ENCODE measurements around the gene PTPRN2.

PTPRN2 gene

GRCh38 chr7:157874208-157874816 lies 713.3 kb downstream of the PTPRN2 start:
- DNase-seq: no peak
- in situ Hi-C loops (cut with HindIII; ENCODE audit: low pct_ligation_motif_present, low pct_unique_long_range_greater_than_20kb, low sequenced_read_pairs): no loop called here

DNA sequence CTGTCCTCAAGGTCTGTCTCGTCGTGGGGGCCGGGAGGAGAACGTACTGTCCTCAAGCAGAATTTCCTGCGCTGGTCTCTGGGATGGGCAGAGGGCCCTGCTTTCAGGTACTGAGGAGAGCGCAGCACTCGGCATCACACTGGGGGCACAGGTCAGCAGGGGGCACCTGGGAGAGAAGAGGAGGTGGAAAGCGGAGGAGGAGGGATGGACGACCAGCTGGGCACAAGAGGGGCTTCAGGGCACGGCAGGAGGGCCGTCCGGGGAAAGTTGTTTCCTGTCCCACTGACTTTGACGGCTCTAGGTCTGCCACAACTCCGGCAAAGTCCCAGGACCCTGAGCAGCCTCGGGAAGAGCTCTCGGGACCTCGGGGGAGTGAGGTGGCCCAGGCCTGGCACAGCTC lies 714.0 kb downstream of the PTPRN2 start:
- in situ Hi-C loops (cut with HindIII; ENCODE audit: low pct_ligation_motif_present, low pct_unique_long_range_greater_than_20kb, low sequenced_read_pairs): no loop called here
- no peak for DNase-seq

DNA sequence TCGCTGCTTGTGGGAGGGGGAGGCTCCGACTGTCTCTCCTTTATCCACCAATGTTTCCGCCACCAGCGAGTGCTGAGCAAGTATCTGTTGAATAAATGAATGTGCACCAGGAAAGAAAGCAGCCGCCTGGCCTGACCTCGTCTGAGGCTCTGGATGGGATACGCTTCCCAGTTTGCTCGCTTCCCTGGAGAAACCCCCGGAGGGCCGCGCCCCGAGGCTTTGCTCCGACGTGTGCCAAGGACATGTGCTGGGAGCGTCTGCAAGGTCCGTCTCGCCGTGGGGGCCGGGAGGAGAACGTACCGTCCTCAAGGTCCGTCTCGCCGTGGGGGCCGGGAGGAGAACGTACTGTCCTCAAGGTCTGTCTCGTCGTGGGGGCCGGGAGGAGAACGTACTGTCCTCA lies 714.4 kb downstream of the PTPRN2 start:
- in situ Hi-C loops (cut with HindIII; ENCODE audit: low pct_ligation_motif_present, low pct_unique_long_range_greater_than_20kb, low sequenced_read_pairs): no loop called here
- no peak for DNase-seq

DNA sequence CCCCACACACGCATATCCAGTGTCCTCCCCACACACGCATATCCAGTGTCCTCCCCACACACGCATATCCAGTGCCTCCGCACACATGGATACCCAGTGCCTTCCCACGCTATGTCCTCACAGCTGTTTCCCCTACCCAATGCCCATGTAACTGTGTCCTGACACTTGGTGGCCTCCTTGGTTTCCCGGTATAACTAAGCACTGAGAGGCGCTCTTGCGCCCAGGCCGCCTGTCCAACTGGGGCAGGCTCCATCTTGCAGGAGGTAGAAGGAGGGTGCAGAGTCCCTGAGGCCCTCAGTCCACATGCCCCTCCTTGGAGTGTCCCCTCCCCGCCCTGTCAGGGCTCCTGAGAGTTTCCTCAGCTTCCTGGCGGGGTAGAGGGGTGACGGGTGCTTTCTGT lies 715.2 kb downstream of the PTPRN2 start:
- DNase-seq: no peak
- in situ Hi-C loops (cut with HindIII; ENCODE audit: low pct_ligation_motif_present, low pct_unique_long_range_greater_than_20kb, low sequenced_read_pairs): no loop called here

- DNase-seq: no peak
- in situ Hi-C loops (cut with HindIII; ENCODE audit: low pct_ligation_motif_present, low pct_unique_long_range_greater_than_20kb, low sequenced_read_pairs): no loop called here
These were observed 715.9 kb downstream of the PTPRN2 start for GRCh38 chr7:157871681-157872080.

DNA sequence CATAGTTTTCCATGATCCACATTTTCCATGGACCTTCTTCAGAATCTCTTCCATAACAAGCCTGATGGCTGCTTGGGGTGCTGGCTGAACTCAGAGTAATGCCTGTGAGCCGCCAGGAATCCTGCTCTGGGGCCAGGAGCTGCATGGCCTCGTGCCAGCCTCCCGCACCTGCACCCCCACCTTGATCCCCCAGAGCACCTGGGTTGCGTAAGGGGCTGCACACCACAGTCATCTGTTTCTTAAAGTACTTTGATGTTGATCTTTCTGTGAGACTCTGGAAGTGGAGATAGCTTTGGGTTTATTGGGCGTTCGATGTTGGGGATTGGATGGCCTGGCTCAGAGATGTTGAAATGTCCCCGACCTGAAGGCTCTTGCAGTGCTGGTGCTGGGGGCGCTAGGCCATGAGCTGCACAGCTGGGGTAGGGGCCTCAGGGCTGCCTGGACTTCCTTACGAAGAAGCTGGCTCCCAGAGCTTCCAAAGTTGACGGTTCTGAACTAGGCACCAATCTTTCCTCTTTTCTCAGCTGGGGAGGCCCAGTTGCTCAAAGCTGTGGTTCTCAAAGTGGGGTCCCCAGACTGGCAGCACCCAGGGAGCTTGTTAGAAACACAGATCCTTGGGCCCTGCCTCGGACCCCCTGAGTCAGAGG lies 716.9 kb downstream of the PTPRN2 start:
- in situ Hi-C loops (cut with HindIII; ENCODE audit: low pct_ligation_motif_present, low pct_unique_long_range_greater_than_20kb, low sequenced_read_pairs): no loop called here
- no peak for DNase-seq

DNA sequence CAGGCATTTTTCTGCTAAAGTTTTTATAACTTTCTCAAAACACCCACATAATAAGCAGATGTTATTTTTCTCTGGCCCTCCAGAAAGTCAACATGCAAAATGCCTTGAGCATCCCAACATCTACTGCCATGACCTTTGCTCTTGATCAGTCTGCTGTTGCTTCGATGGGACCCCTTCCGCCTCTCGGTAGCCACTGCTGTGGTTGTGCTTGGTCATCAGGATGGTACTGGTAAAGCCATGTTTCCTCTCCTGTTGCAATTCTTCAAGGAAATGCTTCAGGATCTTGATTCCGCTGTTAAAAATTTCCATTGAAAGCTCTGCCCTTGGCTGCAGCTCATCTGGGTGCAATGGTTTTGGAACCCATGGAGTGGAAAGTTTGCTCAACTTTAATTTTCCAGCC lies 717.8 kb downstream of the PTPRN2 start:
- in situ Hi-C loops (cut with HindIII; ENCODE audit: low pct_ligation_motif_present, low pct_unique_long_range_greater_than_20kb, low sequenced_read_pairs): no loop called here
- no peak for DNase-seq

GRCh38 chr7:157867685-157868305 lies 719.8 kb downstream of the PTPRN2 start:
- DNase-seq: no peak
- in situ Hi-C loops (cut with HindIII; ENCODE audit: low pct_ligation_motif_present, low pct_unique_long_range_greater_than_20kb, low sequenced_read_pairs): no loop called here

GRCh38 chr7:157866336-157866924 lies 721.2 kb downstream of the PTPRN2 start:
- no peak for DNase-seq
- in situ Hi-C loops (cut with HindIII; ENCODE audit: low pct_ligation_motif_present, low pct_unique_long_range_greater_than_20kb, low sequenced_read_pairs): no loop called here

DNA sequence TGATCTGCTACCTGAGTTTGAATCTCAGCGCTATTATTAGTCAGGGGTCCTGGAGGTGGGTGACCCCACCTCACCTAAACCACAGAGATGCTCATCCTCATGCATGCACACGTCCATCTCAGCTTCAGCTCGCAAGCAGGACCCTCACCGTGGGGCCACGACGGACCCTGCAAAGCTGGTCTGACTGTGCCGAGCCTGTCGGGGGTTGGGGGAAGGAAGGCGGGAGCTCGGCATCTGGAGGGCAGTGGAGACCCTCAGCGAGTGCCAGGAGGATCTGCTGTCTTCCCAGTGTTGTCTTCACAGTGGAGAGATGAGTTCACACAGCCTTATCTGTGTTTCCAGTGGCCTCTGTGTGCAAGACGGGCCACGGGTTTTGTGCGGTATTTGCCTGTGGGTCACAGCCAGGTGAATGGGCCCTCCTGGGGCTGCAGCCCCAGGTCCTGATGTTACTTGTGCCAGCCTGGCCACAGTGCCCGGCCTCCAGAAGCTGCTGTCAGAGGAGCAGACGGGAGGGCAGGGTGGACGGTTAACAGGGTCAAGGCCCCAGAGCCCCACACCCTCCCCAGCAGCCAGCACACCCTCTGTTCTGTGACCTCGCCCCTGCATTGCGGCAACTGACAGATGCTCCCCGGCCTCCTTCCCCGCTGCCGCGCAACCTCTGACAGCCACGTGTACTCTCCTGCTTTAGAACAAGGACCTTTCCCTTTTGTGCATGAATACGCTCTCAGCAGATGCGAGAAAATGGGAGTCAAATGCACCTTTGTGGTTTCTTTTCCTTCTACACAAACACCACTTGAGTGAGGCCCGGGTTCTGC lies 722.1 kb downstream of the PTPRN2 start:
- in situ Hi-C loops (cut with HindIII; ENCODE audit: low pct_ligation_motif_present, low pct_unique_long_range_greater_than_20kb, low sequenced_read_pairs): no loop called here
- DNase-seq: no peak

DNA sequence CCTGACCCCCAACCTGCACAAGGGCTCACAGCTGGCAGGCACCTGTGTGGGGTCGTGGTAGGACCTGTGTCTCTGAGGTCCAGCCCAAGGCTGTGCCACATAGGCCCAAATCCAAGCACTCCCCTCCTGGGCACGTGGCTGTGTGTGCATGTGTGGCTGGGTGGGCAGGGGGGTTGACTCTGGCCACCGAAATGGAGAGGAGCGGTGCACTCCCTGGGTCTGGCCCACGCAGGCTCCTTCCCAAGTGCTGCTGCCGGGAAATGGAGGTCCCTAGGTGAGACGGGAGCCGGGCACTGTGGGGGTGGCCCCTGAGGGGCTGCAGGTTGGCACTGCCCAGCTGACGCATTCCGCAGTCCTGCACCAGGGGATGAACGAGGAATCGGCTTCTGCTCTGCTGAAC lies 722.7 kb downstream of the PTPRN2 start:
- no peak for DNase-seq
- in situ Hi-C loops (cut with HindIII; ENCODE audit: low pct_ligation_motif_present, low pct_unique_long_range_greater_than_20kb, low sequenced_read_pairs): no loop called here

- no peak for DNase-seq
- in situ Hi-C loops (cut with HindIII; ENCODE audit: low pct_ligation_motif_present, low pct_unique_long_range_greater_than_20kb, low sequenced_read_pairs): no loop called here
These were observed 723.5 kb downstream of the PTPRN2 start for GRCh38 chr7:157863906-157864810.

- DNase-seq: no peak
- in situ Hi-C loops (cut with HindIII; ENCODE audit: low pct_ligation_motif_present, low pct_unique_long_range_greater_than_20kb, low sequenced_read_pairs): no loop called here
These were observed 724.4 kb downstream of the PTPRN2 start for GRCh38 chr7:157863176-157863575.

DNA sequence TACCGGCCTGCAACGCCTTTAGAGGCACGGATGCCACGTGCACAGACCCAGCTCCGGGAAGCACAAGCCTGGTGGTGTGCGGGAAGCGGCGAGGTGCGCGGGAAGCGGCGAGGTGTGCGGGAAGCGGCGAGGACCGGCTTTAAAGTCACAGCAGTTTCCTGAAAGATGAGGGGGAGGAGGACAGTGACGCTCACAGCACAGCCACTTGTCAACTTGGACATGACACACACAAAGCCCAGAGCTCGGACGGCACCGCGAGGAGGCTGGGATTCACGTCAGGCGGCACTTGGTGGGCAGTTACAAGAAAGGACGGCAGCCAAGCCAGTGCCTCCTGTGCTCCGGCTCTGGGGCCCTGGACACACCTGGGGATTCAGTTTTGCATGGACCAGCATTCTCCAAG lies 724.9 kb downstream of the PTPRN2 start:
- in situ Hi-C loops (cut with HindIII; ENCODE audit: low pct_ligation_motif_present, low pct_unique_long_range_greater_than_20kb, low sequenced_read_pairs): no loop called here
- DNase-seq: no peak

DNA sequence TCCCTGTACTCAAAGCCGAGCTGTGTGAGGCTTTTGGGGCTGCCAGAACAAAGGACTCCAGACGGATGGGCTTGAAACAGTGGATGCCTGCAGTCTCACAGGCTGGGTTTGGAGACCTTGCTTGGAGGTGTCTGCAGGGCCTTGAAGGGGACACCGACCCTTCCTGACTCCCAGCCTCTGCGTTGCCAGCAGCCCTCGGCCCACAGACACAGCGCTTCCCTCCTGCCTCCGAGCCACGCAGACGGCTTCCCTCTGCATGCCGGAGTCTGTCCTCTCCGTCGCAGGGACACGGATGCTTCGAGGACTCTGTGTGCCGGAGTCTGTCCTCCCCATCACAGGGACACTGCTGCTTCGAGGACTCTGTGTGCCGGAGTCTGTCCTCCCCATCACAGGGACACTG lies 726.1 kb downstream of the PTPRN2 start:
- no peak for DNase-seq
- in situ Hi-C loops (cut with HindIII; ENCODE audit: low pct_ligation_motif_present, low pct_unique_long_range_greater_than_20kb, low sequenced_read_pairs): no loop called here

- no peak for DNase-seq
- in situ Hi-C loops (cut with HindIII; ENCODE audit: low pct_ligation_motif_present, low pct_unique_long_range_greater_than_20kb, low sequenced_read_pairs): no loop called here
These were observed 726.6 kb downstream of the PTPRN2 start for GRCh38 chr7:157861031-157861491.

- in situ Hi-C loops (cut with HindIII; ENCODE audit: low pct_ligation_motif_present, low pct_unique_long_range_greater_than_20kb, low sequenced_read_pairs): no loop called here
- no peak for DNase-seq
These were observed 727.2 kb downstream of the PTPRN2 start for GRCh38 chr7:157860406-157860805.

DNA sequence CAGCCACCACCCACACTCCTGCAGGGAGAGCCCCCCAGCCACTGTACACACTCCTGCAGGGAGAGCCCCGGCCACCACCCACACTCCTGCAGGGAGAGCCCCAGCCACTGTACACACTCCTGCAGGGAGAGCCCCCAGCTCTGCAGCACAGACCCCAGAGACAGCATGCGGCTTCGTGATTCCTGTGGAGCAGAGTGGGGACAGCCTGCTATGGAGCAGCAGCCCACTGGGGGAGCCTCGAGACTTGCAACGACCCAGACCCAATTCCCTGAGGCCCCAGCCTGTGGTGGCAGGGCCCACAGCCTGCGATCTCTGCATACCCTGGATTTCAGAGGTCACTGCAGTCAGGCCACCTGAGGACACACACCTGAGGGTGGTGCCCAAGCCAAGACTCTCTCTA lies 727.7 kb downstream of the PTPRN2 start:
- no peak for DNase-seq
- in situ Hi-C loops (cut with HindIII; ENCODE audit: low pct_ligation_motif_present, low pct_unique_long_range_greater_than_20kb, low sequenced_read_pairs): no loop called here

All from ACHN (cell line).